Astrocyte (in vitro differentiated cells and primary cell): ENCODE results near the gene TSR3. TPM values are rescaled to one million over a fixed set of nuclear protein-coding genes. Genes with fewer than 3 reads are reported as not detected.
A peak's percentile ranks its signal among the peaks of the same experiment; 100 is the strongest.

Experiments
- DNase-seq: peaks from one replicate; pipeline ENCODE4 v3.0.0-alpha.2; 2010; ENCODE audit warnings: low read depth
- FAIRE-seq: peaks from 2 replicates; lab custom pipeline; 2011; peaks lifted over from hg19 to GRCh38; lab: Jason Lieb, UNC
- H2AFZ ChIP-seq: 2 replicates; pipeline ENCODE4 v1.6.0; 2012; ENCODE audit warnings: low read depth, low read length, inconsistent platforms
- H3K27ac ChIP-seq: 2 replicates; pipeline ENCODE4 v1.5.1; 2011; ENCODE audit warnings: low read depth, low read length, inconsistent platforms
- H3K27me3 ChIP-seq: 2 replicates; pipeline ENCODE4 v1.6.0; 2011; ENCODE audit warnings: low read length, inconsistent platforms; ENCODE audit not compliant: insufficient read depth
- H3K36me3 ChIP-seq: 2 replicates; pipeline ENCODE4 v1.5.1; 2011; ENCODE audit warnings: low read length, inconsistent platforms; ENCODE audit not compliant: insufficient read depth
- H3K4me1 ChIP-seq: 2 replicates; pipeline ENCODE4 v1.5.1; 2011; ENCODE audit warnings: low read length, inconsistent platforms; ENCODE audit not compliant: insufficient read depth
- H3K4me2 ChIP-seq: 2 replicates; pipeline ENCODE4 v1.6.0; 2012; ENCODE audit warnings: low read length, inconsistent platforms
- H3K4me3 ChIP-seq: 2 replicates; pipeline ENCODE4 v1.5.1; 2011; ENCODE audit warnings: low read depth, mild to moderate bottlenecking, low read length, inconsistent platforms; ENCODE audit not compliant: insufficient read depth
- H3K79me2 ChIP-seq: 2 replicates; pipeline ENCODE4 v1.6.0; 2012; ENCODE audit warnings: mild to moderate bottlenecking, low read length, inconsistent platforms; ENCODE audit not compliant: insufficient read depth
- H3K9ac ChIP-seq: 2 replicates; pipeline ENCODE4 v1.6.0; 2012; ENCODE audit warnings: mild to moderate bottlenecking, low read length, inconsistent platforms
- H3K9me3 ChIP-seq: 2 replicates; pipeline ENCODE4 v1.5.1; 2012; ENCODE audit warnings: low read depth, mild to moderate bottlenecking, low read length, inconsistent platforms; ENCODE audit not compliant: insufficient read depth
- H4K20me1 ChIP-seq: 2 replicates; pipeline ENCODE4 v1.6.0; 2012; ENCODE audit warnings: low read length, inconsistent platforms; ENCODE audit not compliant: insufficient read depth
- H3K27ac Mint-ChIP-seq: one replicate; pipeline ENCODE4 v1.8.0; 2021; ENCODE audit warnings: mild to moderate bottlenecking, mixed read lengths; ENCODE audit not compliant: unreplicated experiment
- H3K27me3 Mint-ChIP-seq: one replicate; pipeline ENCODE4 v1.8.0; 2021; ENCODE audit warnings: low read depth, mixed read lengths; ENCODE audit not compliant: unreplicated experiment
- H3K36me3 Mint-ChIP-seq: one replicate; pipeline ENCODE4 v1.8.0; 2021; ENCODE audit warnings: low read depth, mixed read lengths; ENCODE audit not compliant: unreplicated experiment
- H3K4me1 Mint-ChIP-seq: one replicate; pipeline ENCODE4 v1.8.0; 2021; ENCODE audit warnings: low read depth, mixed read lengths; ENCODE audit not compliant: unreplicated experiment
- H3K4me3 Mint-ChIP-seq: one replicate; pipeline ENCODE4 v1.8.0; 2021; ENCODE audit warnings: mild to moderate bottlenecking, moderate library complexity, mixed read lengths; ENCODE audit not compliant: unreplicated experiment
- H3K9me3 Mint-ChIP-seq: one replicate; pipeline ENCODE4 v1.8.0; 2021; ENCODE audit warnings: mild to moderate bottlenecking, mixed read lengths; ENCODE audit not compliant: unreplicated experiment
- EZH2 ChIP-seq: IDR thresholded peaks from 2 replicates; pipeline ENCODE4 v1.6.1; 2012; ENCODE audit warnings: mild to moderate bottlenecking, low read length, inconsistent platforms; ENCODE audit not compliant: insufficient read depth
- total RNA-seq: library from RNA; stranded (reverse); gene quantifications from 2 replicates; pipeline ENCODE4 v1.2.1, GENCODE V29; 2021
- TF ChIP-seq, protein P1 (sequence below): IDR thresholded peaks from 2 replicates; pipeline ENCODE4 v1.5.1; 2011; ENCODE audit warnings: low read depth, mild to moderate bottlenecking, inconsistent platforms, low read length, moderate library complexity; ENCODE audit not compliant: insufficient read depth

TSR3 gene
- total RNA-seq, 1 donor from 2014 or later: 63.3 TPM

DNA sequence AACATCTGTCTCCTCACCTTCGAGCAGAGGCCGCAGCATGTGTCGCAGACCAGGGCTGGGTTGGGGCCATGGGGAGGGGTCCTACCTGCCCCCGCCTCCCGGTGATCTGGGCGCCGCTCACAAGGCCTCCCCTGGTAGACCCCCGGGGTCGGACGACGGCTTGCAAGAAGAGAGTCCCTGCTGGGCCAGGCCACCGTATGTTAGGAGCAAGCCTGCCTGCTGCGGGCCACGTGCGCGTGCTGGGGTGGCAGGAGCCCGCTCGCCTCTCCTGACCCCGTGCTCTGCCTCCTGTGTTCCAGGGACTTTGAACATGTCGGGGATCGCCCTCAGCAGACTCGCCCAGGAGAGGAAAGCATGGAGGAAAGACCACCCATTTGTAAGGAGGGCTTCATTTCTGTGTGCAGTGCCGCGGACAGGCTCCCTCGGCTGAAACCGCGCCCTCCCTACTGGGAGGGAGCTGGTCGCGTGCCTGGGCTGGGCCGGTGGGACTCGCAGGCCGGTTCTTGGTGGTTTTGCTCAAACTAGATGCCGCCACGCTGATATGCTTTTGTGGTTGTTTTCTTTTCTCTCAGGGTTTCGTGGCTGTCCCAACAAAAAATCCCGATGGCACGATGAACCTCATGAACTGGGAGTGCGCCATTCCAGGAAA lies 37.8 kb downstream of the TSR3 start:
- Histone ChIP-seq H3K4me2 (no peak overlapping the region), H3K27ac (no peak overlapping the region), H3K9me3 (no peaks in the 10 kb centered on the region), H3K36me3 (peaks cover 29% of the 10 kb centered on the region), H3K4me3 (no peak overlapping the region), H4K20me1 (peaks cover 86% of the 10 kb centered on the region), H3K4me1 (peaks cover 24% of the 10 kb centered on the region), H3K79me2 (peaks cover 90% of the 10 kb centered on the region), H3K9ac (no peak overlapping the region), H2AFZ (no peak overlapping the region), H3K27me3 (no peaks in the 10 kb centered on the region)
- H3K9me3 Mint-ChIP-seq: no peaks in the 10 kb centered on the region
- no peak overlapping the region for H3K4me3 Mint-ChIP-seq
- H3K27ac Mint-ChIP-seq: no peak overlapping the region
- H3K4me1 Mint-ChIP-seq: peaks cover 6% of the 10 kb centered on the region
- no peak for FAIRE-seq
- no peaks in the 10 kb centered on the region for H3K27me3 Mint-ChIP-seq
- TF ChIP-seq EZH2: no peak
- TF ChIP-seq, protein P1, sequence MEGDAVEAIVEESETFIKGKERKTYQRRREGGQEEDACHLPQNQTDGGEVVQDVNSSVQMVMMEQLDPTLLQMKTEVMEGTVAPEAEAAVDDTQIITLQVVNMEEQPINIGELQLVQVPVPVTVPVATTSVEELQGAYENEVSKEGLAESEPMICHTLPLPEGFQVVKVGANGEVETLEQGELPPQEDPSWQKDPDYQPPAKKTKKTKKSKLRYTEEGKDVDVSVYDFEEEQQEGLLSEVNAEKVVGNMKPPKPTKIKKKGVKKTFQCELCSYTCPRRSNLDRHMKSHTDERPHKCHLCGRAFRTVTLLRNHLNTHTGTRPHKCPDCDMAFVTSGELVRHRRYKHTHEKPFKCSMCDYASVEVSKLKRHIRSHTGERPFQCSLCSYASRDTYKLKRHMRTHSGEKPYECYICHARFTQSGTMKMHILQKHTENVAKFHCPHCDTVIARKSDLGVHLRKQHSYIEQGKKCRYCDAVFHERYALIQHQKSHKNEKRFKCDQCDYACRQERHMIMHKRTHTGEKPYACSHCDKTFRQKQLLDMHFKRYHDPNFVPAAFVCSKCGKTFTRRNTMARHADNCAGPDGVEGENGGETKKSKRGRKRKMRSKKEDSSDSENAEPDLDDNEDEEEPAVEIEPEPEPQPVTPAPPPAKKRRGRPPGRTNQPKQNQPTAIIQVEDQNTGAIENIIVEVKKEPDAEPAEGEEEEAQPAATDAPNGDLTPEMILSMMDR: no peak
- peaks cover 8% of the 10 kb centered on the region for H3K36me3 Mint-ChIP-seq
- no peak for DNase-seq

DNA sequence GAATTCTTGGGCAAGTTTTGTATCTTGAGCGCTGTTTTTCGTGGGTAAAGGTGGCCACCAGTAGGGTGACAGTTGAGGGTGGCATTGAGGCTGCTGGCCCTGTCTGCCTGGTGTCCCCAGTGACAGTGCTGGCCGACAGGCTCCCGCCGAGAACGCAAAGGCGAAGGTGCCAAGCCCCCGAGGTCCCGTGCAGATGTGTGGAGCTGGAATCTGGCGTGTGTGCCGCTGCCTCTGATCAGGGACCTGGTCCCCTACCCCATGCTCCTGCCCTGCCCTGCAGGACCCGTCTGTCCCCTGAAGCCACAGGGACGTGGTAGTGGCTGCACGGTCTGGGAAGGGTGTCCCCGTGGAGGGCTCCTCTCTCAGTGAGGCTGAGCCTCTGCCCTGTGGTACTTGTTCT lies 38.8 kb downstream of the TSR3 start:
- H3K9me3 Mint-ChIP-seq: no peaks in the 10 kb centered on the region
- H3K4me2 ChIP-seq: no peak overlapping the region
- H3K36me3 ChIP-seq: peaks cover 21% of the 10 kb centered on the region
- peaks cover 24% of the 10 kb centered on the region for H3K4me1 ChIP-seq
- peaks cover 81% of the 10 kb centered on the region for H3K79me2 ChIP-seq
- no peaks in the 10 kb centered on the region for H3K27me3 Mint-ChIP-seq
- H3K36me3 Mint-ChIP-seq: peaks cover 8% of the 10 kb centered on the region
- H3K4me1 Mint-ChIP-seq: peaks cover 6% of the 10 kb centered on the region
- no peak overlapping the region for H2AFZ ChIP-seq
- H3K27ac ChIP-seq: no peak overlapping the region
- no peak for DNase-seq
- H4K20me1 ChIP-seq: peaks cover 77% of the 10 kb centered on the region
- H3K9ac ChIP-seq: no peak overlapping the region
- peak overlapping the region; percentile 20 for H3K27ac Mint-ChIP-seq
- no peak for TF ChIP-seq EZH2
- TF ChIP-seq, protein P1: no peak
- no peaks in the 10 kb centered on the region for H3K27me3 ChIP-seq
- H3K4me3 ChIP-seq: no peak overlapping the region
- no peak for FAIRE-seq
- peak overlapping the region; percentile 40 for H3K4me3 Mint-ChIP-seq
- no peaks in the 10 kb centered on the region for H3K9me3 ChIP-seq

GRCh38 chr16:1312467-1312816 lies 39.2 kb downstream of the TSR3 start:
- H3K27ac Mint-ChIP-seq: no peak overlapping the region
- H3K27me3 Mint-ChIP-seq: no peaks in the 10 kb centered on the region
- H3K27ac ChIP-seq: no peak overlapping the region
- no peak overlapping the region for H3K4me3 ChIP-seq
- no peak for FAIRE-seq
- peaks cover 6% of the 10 kb centered on the region for H3K36me3 Mint-ChIP-seq
- H2AFZ ChIP-seq: no peak overlapping the region
- H3K9ac ChIP-seq: peak overlapping the region; percentile 99
- peaks cover 77% of the 10 kb centered on the region for H3K79me2 ChIP-seq
- peaks cover 6% of the 10 kb centered on the region for H3K4me1 Mint-ChIP-seq
- no peaks in the 10 kb centered on the region for H3K27me3 ChIP-seq
- no peak for DNase-seq
- H3K4me2 ChIP-seq: peak overlapping the region; percentile 100
- no peaks in the 10 kb centered on the region for H3K9me3 Mint-ChIP-seq
- H3K4me1 ChIP-seq: peaks cover 24% of the 10 kb centered on the region
- H4K20me1 ChIP-seq: peaks cover 72% of the 10 kb centered on the region
- peaks cover 16% of the 10 kb centered on the region for H3K36me3 ChIP-seq
- TF ChIP-seq EZH2: no peak
- TF ChIP-seq, protein P1: no peak
- no peak overlapping the region for H3K4me3 Mint-ChIP-seq
- H3K9me3 ChIP-seq: no peaks in the 10 kb centered on the region
